ENCODE measurements around the gene LHFPL6. TPM values are rescaled to one million over a fixed set of nuclear protein-coding genes. Genes with fewer than 3 reads are reported as not detected.
A peak's percentile ranks its signal among the peaks of the same experiment; 100 is the strongest.

The LHFPL6 gene
- total and polyA plus RNA-seq, 2 experiments from 2014 or later: 91.2 to 111 TPM

DNA sequence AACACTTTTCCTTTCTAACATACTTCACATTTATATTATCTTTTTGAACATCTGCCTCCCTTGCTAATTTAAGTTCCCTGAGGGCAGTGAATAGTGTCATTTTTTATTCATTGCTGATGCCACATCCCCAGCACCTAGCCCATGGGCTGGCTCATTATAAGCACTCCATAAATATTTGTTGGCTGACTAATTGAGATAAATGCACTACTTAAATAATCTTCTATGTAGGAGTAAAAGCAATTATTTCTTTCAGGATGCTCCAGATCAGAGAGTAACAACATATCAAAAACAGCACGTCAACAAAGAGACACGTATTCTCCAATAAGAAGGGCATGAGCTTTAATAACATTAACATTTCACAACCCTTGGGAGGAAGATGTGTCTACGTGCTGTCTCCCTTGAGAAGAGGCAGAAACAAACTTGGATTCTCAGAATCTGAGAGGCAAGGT lies 228.2 kb downstream of the LHFPL6 start:
- Histone ChIP-seq H3K27ac (no peak overlapping the region), H3K36me3 (ENCODE audit: low read depth) (no peaks in the 10 kb centered on the region), H3K79me2 (ENCODE audit: insufficient read depth) (no peaks in the 10 kb centered on the region), H3K9me3 (ENCODE audit: low read depth) (no peaks in the 10 kb centered on the region), H3K4me3 (no peak overlapping the region), H4K20me1 (ENCODE audit: insufficient read depth) (no peaks in the 10 kb centered on the region), H3K4me1 (ENCODE audit: insufficient read depth) (peaks cover 11% of the 10 kb centered on the region), H3K27me3 (replicated peaks; ENCODE audit: insufficient read depth) (no peaks in the 10 kb centered on the region), H3F3A (ENCODE audit: insufficient read depth) (peaks cover 18% of the 10 kb centered on the region; the same call in 1 of the 2 replicates), H3K4me2 (ENCODE audit: unreplicated experiment) (no peak overlapping the region), H2AFZ (no peak overlapping the region), H3K9ac (no peak overlapping the region), H3K9me2 (ENCODE audit: insufficient read depth) (no peaks in the 10 kb centered on the region)
- 99% methylated on average over 3 of the region's 3 CpGs for WGBS, 2 experiments (ENCODE audit: low coverage in 1 of 2, low lambda C conversion rate in 2 of 2, missing lambda C conversion rate in 2 of 2)
- 0 out of 2 replicates have a peak, but pooled peaks have one; percentile 3 for TF ChIP-seq EZH2phosphoT487 (IDR thresholded peaks at IDR 0.05; ENCODE audit: insufficient read depth, low read depth)
- no peak for TF ChIP-seq EZH2 (IDR thresholded peaks at IDR 0.05; ENCODE audit: insufficient read depth, poor library complexity, severe bottlenecking)
- no peak for DNase-seq
- in situ Hi-C loops (cut with MboI): no loop called here

DNA sequence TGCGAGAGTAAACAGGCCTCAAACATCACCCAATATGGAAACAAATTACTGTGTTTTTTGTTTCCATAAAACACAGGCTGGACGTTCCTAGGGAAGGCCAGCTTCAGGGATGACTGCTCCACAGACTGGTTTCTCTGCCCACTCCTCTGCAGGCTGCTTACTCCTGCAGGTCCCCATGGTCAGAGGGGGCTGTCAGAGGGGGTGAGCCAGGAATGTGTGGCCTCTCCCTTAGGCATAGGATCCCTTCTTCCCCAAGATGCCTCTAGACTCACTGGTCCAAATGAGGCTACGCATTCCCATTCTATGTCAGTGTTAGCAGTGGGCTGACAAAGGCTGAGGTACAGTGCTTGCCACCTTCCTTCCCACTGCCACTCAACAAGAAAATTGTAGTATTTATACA lies 229.8 kb downstream of the LHFPL6 start:
- H3K4me3 ChIP-seq: no peak overlapping the region
- H3K27me3 ChIP-seq (replicated peaks; ENCODE audit: insufficient read depth): no peaks in the 10 kb centered on the region
- 90 to 95% methylated on average over 3 of the region's 3 CpGs for WGBS, 2 experiments (ENCODE audit: low coverage in 1 of 2, low lambda C conversion rate in 2 of 2, missing lambda C conversion rate in 2 of 2)
- no peak overlapping the region for H3K27ac ChIP-seq
- no peak overlapping the region for H3K4me2 ChIP-seq (ENCODE audit: unreplicated experiment)
- H3K9ac ChIP-seq: no peak overlapping the region
- H3F3A ChIP-seq (ENCODE audit: insufficient read depth): peaks cover 19% of the 10 kb centered on the region; the same call in 1 of the 2 replicates
- no peaks in the 10 kb centered on the region for H4K20me1 ChIP-seq (ENCODE audit: insufficient read depth)
- TF ChIP-seq EZH2phosphoT487 (IDR thresholded peaks at IDR 0.05; ENCODE audit: insufficient read depth, low read depth) (no peak), EZH2 (IDR thresholded peaks at IDR 0.05; ENCODE audit: insufficient read depth, poor library complexity, severe bottlenecking) (no peak)
- H3K79me2 ChIP-seq (ENCODE audit: insufficient read depth): no peaks in the 10 kb centered on the region
- DNase-seq: no peak
- H3K4me1 ChIP-seq (ENCODE audit: insufficient read depth): peaks cover 8% of the 10 kb centered on the region; the same call in 1 of the 2 replicates
- no peaks in the 10 kb centered on the region for H3K9me3 ChIP-seq (ENCODE audit: low read depth)
- in situ Hi-C loops (cut with MboI): no loop called here
- no peaks in the 10 kb centered on the region for H3K36me3 ChIP-seq (ENCODE audit: low read depth)
- H3K9me2 ChIP-seq (ENCODE audit: insufficient read depth): no peaks in the 10 kb centered on the region
- no peak overlapping the region for H2AFZ ChIP-seq

DNA sequence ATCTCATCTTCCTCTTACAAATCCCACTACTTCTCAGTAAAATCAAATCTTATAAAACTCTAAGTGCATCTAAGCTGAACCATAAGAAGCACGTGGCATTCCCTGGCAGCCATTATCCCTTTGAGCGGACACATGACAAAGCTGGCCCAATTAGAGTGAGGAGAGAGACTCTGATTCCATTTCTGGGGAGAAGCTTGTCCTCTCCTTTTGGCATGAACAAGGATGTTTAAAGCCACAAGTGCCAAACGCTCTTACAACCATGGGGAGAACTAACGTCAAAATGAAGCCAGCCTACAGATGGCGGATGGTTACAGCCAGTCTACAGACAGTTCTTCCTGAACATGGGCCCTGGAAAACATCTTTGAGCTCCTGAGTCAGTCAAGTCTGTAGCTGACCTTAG lies 231.3 kb downstream of the LHFPL6 start:
- Histone ChIP-seq H3K9me3 (ENCODE audit: low read depth) (no peaks in the 10 kb centered on the region), H3K9me2 (ENCODE audit: insufficient read depth) (no peaks in the 10 kb centered on the region), H3K4me1 (ENCODE audit: insufficient read depth) (peaks cover 8% of the 10 kb centered on the region; the same call in 1 of the 2 replicates), H3K27me3 (replicated peaks; ENCODE audit: insufficient read depth) (no peaks in the 10 kb centered on the region), H3K4me3 (no peak overlapping the region), H3F3A (ENCODE audit: insufficient read depth) (peaks cover 19% of the 10 kb centered on the region; the same call in 1 of the 2 replicates), H3K36me3 (ENCODE audit: low read depth) (no peaks in the 10 kb centered on the region), H4K20me1 (ENCODE audit: insufficient read depth) (no peaks in the 10 kb centered on the region), H3K79me2 (ENCODE audit: insufficient read depth) (no peaks in the 10 kb centered on the region; the same call in 1 of the 2 replicates), H2AFZ (no peak overlapping the region), H3K9ac (no peak overlapping the region), H3K4me2 (ENCODE audit: unreplicated experiment) (no peak overlapping the region), H3K27ac (no peak overlapping the region)
- WGBS, 2 experiments (ENCODE audit: low coverage in 1 of 2, low lambda C conversion rate in 2 of 2, missing lambda C conversion rate in 2 of 2): 75 to 79% methylated on average over 5 of the region's 5 CpGs
- TF ChIP-seq EZH2 (IDR thresholded peaks at IDR 0.05; ENCODE audit: insufficient read depth, poor library complexity, severe bottlenecking) (no peak), EZH2phosphoT487 (IDR thresholded peaks at IDR 0.05; ENCODE audit: insufficient read depth, low read depth) (no peak)
- in situ Hi-C loops (cut with MboI): no loop called here
- no peak for DNase-seq

DNA sequence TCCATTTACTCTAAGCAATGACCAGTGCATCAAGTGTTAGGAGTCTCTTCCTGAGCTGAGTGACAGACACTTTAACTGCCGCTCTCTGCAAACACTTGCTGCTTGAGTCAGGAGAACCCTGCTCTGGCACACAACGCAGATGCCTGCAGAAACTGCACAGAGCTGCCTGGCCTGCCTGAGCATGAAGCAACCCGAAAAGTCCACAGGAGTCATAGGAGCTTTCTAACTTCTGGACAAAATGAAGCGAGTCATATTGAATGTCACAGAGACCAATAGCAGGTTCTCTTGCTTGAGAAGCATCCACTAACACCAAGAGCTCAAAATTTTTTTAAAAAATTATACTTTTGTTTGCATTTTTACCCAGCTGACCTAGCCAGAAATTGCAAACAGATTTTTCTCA lies 232.4 kb downstream of the LHFPL6 start:
- H3K36me3 ChIP-seq (ENCODE audit: low read depth): no peaks in the 10 kb centered on the region
- H3K9me3 ChIP-seq (ENCODE audit: low read depth): no peaks in the 10 kb centered on the region
- WGBS, 2 experiments (ENCODE audit: low coverage in 1 of 2, low lambda C conversion rate in 2 of 2, missing lambda C conversion rate in 2 of 2): 8 to 13% methylated on average over 4 of the region's 4 CpGs
- H3K9ac ChIP-seq: no peak overlapping the region
- TF ChIP-seq EZH2 (IDR thresholded peaks at IDR 0.05; ENCODE audit: insufficient read depth, poor library complexity, severe bottlenecking): no peak
- TF ChIP-seq EZH2phosphoT487 (IDR thresholded peaks at IDR 0.05; ENCODE audit: insufficient read depth, low read depth): no peak
- H2AFZ ChIP-seq: no peak overlapping the region
- H3F3A ChIP-seq (ENCODE audit: insufficient read depth): peaks cover 19% of the 10 kb centered on the region; the same call in 1 of the 2 replicates
- H3K27ac ChIP-seq: no peak overlapping the region
- no peaks in the 10 kb centered on the region for H3K9me2 ChIP-seq (ENCODE audit: insufficient read depth)
- peaks cover 8% of the 10 kb centered on the region; the same call in 1 of the 2 replicates for H3K4me1 ChIP-seq (ENCODE audit: insufficient read depth)
- peak; percentile 86 for DNase-seq
- peak overlapping the region; percentile 35 for H3K4me2 ChIP-seq (ENCODE audit: unreplicated experiment)
- in situ Hi-C loops (cut with MboI): no loop called here
- H3K79me2 ChIP-seq (ENCODE audit: insufficient read depth): peaks cover 8% of the 10 kb centered on the region; the same call in 1 of the 2 replicates
- 0 out of 2 replicates have a peak overlapping the region, but pooled peaks have one; percentile 10 for H3K4me3 ChIP-seq
- H3K27me3 ChIP-seq (replicated peaks; ENCODE audit: insufficient read depth): no peaks in the 10 kb centered on the region
- H4K20me1 ChIP-seq (ENCODE audit: insufficient read depth): no peaks in the 10 kb centered on the region

Measured in GM23248 (cell line).